ENCODE data around the gene PPP1R3G. TPM values are rescaled to one million over a fixed set of nuclear protein-coding genes. Genes with fewer than 3 reads are reported as not detected.

Gene PPP1R3G
- total and polyA plus RNA-seq, 2 of the 13 experiments (the other 11 are each of a cell fraction or from before 2014, with no cell fraction given): 1.2 to 1.3 TPM

DNA sequence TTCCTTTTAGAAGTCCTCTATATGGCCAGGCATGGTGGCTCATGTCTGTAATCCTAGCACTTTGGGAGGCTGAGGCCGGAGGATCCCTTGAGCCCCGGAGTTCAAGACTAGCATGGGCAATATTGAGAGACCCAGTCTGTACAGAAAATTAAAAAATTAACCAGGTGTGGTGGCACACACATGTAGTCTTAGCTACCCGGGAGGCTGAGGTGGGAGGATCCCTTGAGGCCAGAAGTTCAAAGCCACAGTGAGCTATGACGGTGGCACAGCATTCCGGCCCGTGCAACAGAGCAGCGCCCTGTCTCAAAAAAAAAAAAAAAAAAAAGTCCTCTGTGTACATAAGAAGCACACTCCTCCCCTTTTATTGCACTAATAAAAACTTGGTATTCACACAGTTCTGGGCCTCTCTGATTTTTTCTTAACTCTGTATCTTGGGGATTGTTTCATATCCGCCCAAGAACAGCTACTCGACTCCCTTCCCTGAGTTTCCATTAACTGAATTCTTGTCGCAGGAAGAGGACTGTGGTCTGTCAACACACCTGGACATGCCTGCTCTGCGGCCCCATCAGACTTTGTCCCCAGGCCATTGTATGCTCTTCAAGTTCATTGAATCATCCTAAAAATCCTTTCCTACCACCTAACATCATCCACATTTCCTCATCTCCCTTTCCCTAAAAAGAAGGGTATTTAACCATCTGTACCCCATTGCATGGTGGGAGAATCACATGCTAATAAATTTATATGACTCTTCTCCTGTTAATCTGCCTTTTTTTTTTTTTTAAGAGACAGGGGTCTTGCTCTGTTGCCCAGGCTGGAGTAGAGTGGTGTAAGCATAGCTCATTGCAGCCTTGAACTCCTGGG is 25.9 kb upstream of the PPP1R3G start (continued):
- no peak for TF ChIP-seq GPBP1L1 (CRISPR knock-in tag; IDR thresholded peaks at IDR 0.05)
- peak; percentile 90; the same call in 1 of the 2 replicates for TF ChIP-seq ZNF292 (CRISPR knock-in tag; IDR thresholded peaks at IDR 0.05; ENCODE audit: borderline replicate concordance, low read depth)
- TF ChIP-seq, protein P1, sequence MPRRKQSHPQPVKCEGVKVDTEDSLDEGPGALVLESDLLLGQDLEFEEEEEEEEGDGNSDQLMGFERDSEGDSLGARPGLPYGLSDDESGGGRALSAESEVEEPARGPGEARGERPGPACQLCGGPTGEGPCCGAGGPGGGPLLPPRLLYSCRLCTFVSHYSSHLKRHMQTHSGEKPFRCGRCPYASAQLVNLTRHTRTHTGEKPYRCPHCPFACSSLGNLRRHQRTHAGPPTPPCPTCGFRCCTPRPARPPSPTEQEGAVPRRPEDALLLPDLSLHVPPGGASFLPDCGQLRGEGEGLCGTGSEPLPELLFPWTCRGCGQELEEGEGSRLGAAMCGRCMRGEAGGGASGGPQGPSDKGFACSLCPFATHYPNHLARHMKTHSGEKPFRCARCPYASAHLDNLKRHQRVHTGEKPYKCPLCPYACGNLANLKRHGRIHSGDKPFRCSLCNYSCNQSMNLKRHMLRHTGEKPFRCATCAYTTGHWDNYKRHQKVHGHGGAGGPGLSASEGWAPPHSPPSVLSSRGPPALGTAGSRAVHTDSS (CRISPR knock-in tag; conservative IDR thresholded peaks at IDR 0.05): no peak
- TF ChIP-seq, protein P2, sequence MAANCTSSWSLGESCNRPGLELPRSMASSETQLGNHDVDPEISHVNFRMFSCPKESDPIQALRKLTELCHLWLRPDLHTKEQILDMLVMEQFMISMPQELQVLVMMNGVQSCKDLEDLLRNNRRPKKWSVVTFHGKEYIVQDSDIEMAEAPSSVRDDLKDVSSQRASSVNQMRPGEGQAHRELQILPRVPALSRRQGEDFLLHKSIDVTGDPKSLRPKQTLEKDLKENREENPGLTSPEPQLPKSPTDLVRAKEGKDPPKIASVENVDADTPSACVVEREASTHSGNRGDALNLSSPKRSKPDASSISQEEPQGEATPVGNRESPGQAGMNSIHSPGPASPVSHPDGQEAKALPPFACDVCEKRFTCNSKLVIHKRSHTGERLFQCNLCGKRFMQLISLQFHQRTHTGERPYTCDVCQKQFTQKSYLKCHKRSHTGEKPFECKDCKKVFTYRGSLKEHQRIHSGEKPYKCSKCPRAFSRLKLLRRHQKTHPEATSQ (CRISPR knock-in tag; IDR thresholded peaks at IDR 0.05; ENCODE audit: borderline replicate concordance): peak; percentile 72; the same call in 1 of the 2 replicates
- TF ChIP-seq SMC3 (IDR thresholded peaks at IDR 0.05; ENCODE audit: low read length): peak; percentile 29; the same call in 1 of the 2 replicates
- peak; percentile 48; the same call in 1 of the 2 replicates for TF ChIP-seq TCF7 (IDR thresholded peaks at IDR 0.05; ENCODE audit: low read depth)
- TF ChIP-seq NR2F1 (CRISPR knock-in tag; IDR thresholded peaks at IDR 0.05): peak in 1 of 2 experiments; percentile 35; a peak in 1 of 4 replicates
- no peak for TF ChIP-seq ZNF777 (CRISPR knock-in tag; IDR thresholded peaks at IDR 0.05)
- peak; percentile 70; the same call in 1 of the 2 replicates for TF ChIP-seq ZKSCAN8 (CRISPR knock-in tag; IDR thresholded peaks at IDR 0.05; ENCODE audit: borderline replicate concordance)
- TF ChIP-seq ZNF230 (CRISPR knock-in tag; IDR thresholded peaks at IDR 0.05): no peak; the same call in 1 of the 2 replicates
- no peak for TF ChIP-seq MAF1 (CRISPR knock-in tag; IDR thresholded peaks at IDR 0.05; ENCODE audit: borderline replicate concordance)
- peak; percentile 60 for TF ChIP-seq TFE3 (CRISPR knock-in tag; IDR thresholded peaks at IDR 0.05)
- no peak for TF ChIP-seq ZNF556 (CRISPR knock-in tag; IDR thresholded peaks at IDR 0.05; ENCODE audit: borderline replicate concordance)
- TF ChIP-seq GATA4 (IDR thresholded peaks at IDR 0.05; ENCODE audit: borderline replicate concordance, low read depth): peak; percentile 77; the same call in 1 of the 2 replicates
- no peak for TF ChIP-seq ZNF337 (CRISPR knock-in tag; IDR thresholded peaks at IDR 0.05; ENCODE audit: borderline replicate concordance, low read depth)
- TF ChIP-seq SRSF9 (IDR thresholded peaks at IDR 0.05; ENCODE audit: borderline replicate concordance, insufficient read depth, low read depth, low read length, poor library complexity, severe bottlenecking): no peak
- peak; percentile 81 for TF ChIP-seq RCOR2 (CRISPR knock-in tag; IDR thresholded peaks at IDR 0.05)
- peak; percentile 86; the same call in 1 of the 2 replicates for TF ChIP-seq ZNF788 (CRISPR knock-in tag; IDR thresholded peaks at IDR 0.05; ENCODE audit: borderline replicate concordance)
- TF ChIP-seq NPAS2 (CRISPR knock-in tag; IDR thresholded peaks at IDR 0.05; ENCODE audit: borderline replicate concordance): no peak
- no peak for TF ChIP-seq SP1 (IDR thresholded peaks at IDR 0.05)
- TF ChIP-seq SP1 (CRISPR knock-in tag; IDR thresholded peaks at IDR 0.05): no peak
- no peak for TF ChIP-seq CBX2 (IDR thresholded peaks at IDR 0.05; ENCODE audit: low read depth, low read length)
- TF ChIP-seq CBX2 (CRISPR knock-in tag; IDR thresholded peaks at IDR 0.05; ENCODE audit: low read depth): no peak
- no peak for TF ChIP-seq ZNF30 (CRISPR knock-in tag; IDR thresholded peaks at IDR 0.05)
